AG10803 (cell line): ENCODE data around the gene KLRC2.

Experiments used
- DNase-seq: peaks from one replicate; pipeline ENCODE4 v3.0.0; 2010; ENCODE audit warnings: low read depth
- H3K4me3 ChIP-seq: 2 replicates; pipeline ENCODE4 v1.5.1; 2011; ENCODE audit warnings: mild to moderate bottlenecking, low read length, control low read depth
- TF ChIP-seq, protein P1 (sequence below): conservative IDR thresholded peaks from 2 replicates; pipeline ENCODE4 v1.5.1; 2011; ENCODE audit warnings: mild to moderate bottlenecking, low read length, control low read depth, inconsistent platforms

The KLRC2 gene

DNA sequence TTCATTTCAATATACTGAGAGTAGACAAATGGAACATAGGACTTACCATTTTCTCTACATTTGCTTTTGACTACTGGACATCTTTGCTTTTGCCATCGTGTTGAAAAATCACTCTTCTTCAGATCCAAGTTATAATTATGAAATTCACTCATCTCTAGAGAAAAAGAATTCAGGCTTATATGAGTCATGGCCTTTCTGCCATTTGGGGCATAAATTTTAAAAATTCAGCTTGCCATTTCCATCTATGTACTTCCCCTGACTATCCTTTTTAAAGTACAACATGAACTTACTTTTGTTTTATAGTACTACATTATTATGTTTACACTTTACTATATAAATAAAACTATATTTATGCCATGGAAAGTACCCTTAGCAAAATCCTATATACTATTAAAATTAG, 49.0 kb downstream of the KLRC2 start:
- TF ChIP-seq, protein P1, sequence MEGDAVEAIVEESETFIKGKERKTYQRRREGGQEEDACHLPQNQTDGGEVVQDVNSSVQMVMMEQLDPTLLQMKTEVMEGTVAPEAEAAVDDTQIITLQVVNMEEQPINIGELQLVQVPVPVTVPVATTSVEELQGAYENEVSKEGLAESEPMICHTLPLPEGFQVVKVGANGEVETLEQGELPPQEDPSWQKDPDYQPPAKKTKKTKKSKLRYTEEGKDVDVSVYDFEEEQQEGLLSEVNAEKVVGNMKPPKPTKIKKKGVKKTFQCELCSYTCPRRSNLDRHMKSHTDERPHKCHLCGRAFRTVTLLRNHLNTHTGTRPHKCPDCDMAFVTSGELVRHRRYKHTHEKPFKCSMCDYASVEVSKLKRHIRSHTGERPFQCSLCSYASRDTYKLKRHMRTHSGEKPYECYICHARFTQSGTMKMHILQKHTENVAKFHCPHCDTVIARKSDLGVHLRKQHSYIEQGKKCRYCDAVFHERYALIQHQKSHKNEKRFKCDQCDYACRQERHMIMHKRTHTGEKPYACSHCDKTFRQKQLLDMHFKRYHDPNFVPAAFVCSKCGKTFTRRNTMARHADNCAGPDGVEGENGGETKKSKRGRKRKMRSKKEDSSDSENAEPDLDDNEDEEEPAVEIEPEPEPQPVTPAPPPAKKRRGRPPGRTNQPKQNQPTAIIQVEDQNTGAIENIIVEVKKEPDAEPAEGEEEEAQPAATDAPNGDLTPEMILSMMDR = no peak
- DNase-seq = no peak
- H3K4me3 ChIP-seq = no peak overlapping the region

DNA sequence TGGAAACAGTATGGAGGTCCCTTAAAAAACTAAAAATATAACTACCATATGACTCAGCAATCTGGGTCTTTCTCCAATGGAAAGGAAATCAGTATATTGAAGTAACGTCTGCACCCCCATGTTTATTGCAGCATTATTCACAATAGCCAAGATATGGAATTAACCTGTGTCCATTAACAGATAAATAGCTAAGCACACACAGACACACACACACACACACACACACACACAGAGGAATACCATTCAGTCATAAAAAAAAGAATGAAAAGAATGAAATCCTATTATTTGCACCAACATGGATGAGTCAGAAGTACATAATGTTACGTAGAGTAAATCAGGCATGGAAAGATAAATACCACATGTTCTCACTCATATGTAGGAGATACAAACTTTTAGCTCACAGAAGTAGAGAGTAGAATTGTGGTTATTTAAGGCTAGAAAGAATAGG, 50.6 kb downstream of the KLRC2 start:
- DNase-seq = peak; percentile 93
- TF ChIP-seq, protein P1 = no peak
- no peak overlapping the region for H3K4me3 ChIP-seq

DNA sequence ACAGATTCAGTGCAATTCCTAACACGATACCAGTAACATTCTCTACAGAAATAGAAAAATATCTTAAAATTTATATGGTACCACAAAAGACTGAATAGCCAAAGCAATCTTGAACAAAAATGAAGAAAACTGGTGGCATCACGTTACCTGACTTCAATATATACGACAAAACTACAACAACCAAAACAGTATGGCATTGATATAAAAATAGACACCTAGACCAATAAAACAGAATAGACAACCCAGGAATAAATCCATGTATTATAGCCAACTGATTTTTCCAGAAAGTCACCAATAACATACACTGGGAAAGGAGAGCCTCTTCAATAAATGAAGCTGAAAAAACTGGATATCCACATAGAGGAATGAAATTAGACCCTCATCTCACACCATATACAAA, 51.6 kb downstream of the KLRC2 start:
- TF ChIP-seq, protein P1 = no peak
- DNase-seq = no peak
- H3K4me3 ChIP-seq = no peak overlapping the region

DNA sequence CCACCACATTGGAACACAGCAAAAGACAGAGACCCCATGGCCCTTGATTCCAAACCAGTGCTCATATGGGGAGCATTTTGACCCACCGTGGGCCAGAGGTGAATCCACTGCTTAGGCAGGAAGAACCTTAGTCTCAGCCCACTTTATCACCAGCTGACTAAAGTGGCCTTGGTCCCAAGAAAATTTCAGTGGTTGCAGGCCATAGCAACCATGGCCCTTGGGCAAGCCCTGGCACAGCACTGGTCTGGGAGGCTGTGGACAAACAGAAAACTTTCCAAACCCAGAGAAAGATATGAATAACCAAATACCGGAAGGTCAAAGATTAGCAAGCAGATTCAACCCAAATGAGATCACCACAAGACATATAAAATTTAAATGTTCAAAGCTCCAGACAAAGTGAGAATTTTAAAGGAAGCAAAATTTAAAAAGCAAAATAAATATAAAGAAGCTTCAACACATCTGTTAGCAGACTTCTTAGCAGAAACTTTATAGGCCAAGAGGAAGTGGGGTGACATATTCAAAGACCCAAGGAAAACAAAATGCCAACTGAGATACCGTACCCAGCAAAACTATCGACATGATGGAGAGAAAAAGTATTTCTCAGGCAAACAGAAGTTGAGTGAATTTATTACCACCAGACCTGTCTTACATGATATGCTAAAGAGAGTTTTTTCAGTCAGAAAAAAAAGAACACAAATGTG, 53.7 kb downstream of the KLRC2 start:
- TF ChIP-seq, protein P1 = no peak
- DNase-seq = no peak
- H3K4me3 ChIP-seq = no peak overlapping the region
